LoVo (cell line): ENCODE data around the gene AK2.
"Not testable (repeated sequence)": the region's sequence is repeated elsewhere in the genome, so short reads cannot be mapped to it uniquely, and the experiment has no call there.

Experiments used
- DNase-seq: peaks from one replicate; pipeline ENCODE4 v3.0.0-alpha.2; 2016; ENCODE audit warnings: low spot score

Gene AK2

GRCh38 chr1:33036526-33037503 is at the start of gene AK2:
AK2 (minus strand) TSS chr1:33036883; CDS start chr1:33036828, 55 bp downstream.
- DNase-seq: peak; percentile 97

- DNase-seq: no peak
These were observed 49.7 kb upstream of the AK2 start for GRCh38 chr1:33086384-33086850.

GRCh38 chr1:33085332-33085731 is 48.6 kb upstream of the AK2 start:
- DNase-seq: no peak

- DNase-seq: no peak
These were observed 46.0 kb upstream of the AK2 start for GRCh38 chr1:33082575-33083108.

GRCh38 chr1:33081554-33082305 is 45.0 kb upstream of the AK2 start:
- DNase-seq: no peak

- peak; percentile 93 for DNase-seq
These were observed 44.3 kb upstream of the AK2 start, which contains the start of gene AZIN2 for GRCh38 chr1:33080885-33081553. AZIN2 (plus strand) TSS chr1:33081153; CDS start chr1:33082250, 1,097 bp downstream.

GRCh38 chr1:33080373-33080772 is 43.7 kb upstream of the AK2 start:
- DNase-seq: no peak

- no peak for DNase-seq
These were observed 41.4 kb upstream of the AK2 start for GRCh38 chr1:33078030-33078591.

- no peak for DNase-seq
These were observed 37.7 kb upstream of the AK2 start for GRCh38 chr1:33074193-33074945.

GRCh38 chr1:33072707-33073106 is 36.0 kb upstream of the AK2 start:
- no peak for DNase-seq

GRCh38 chr1:33070628-33071027 is 33.9 kb upstream of the AK2 start:
- no peak for DNase-seq

GRCh38 chr1:33068108-33068507 is 31.4 kb upstream of the AK2 start:
- not testable (repeated sequence) for DNase-seq

- not testable (repeated sequence) for DNase-seq
These were observed 29.8 kb upstream of the AK2 start for GRCh38 chr1:33066477-33066876.

- no peak for DNase-seq
These were observed 28.6 kb upstream of the AK2 start for GRCh38 chr1:33065301-33065700.

- DNase-seq: not testable (repeated sequence)
These were observed 27.6 kb upstream of the AK2 start for GRCh38 chr1:33064284-33064683.

- no peak for DNase-seq
These were observed 25.2 kb upstream of the AK2 start for GRCh38 chr1:33061834-33062233.

GRCh38 chr1:33060579-33061083 is 23.9 kb upstream of the AK2 start:
- DNase-seq: no peak

GRCh38 chr1:33057095-33057494 is 20.4 kb upstream of the AK2 start:
- no peak for DNase-seq

GRCh38 chr1:33056426-33056825 is 19.7 kb upstream of the AK2 start:
- DNase-seq: no peak

GRCh38 chr1:33055210-33056008 is 18.7 kb upstream of the AK2 start:
- DNase-seq: peak; percentile 79
